Activated T-helper 17 cell treated with anti-CD3 and anti-CD28 coated beads, Interleukin-2, amount 50 U/mL, for 72 hours (primary cell): Measurements from ENCODE around the gene CNBP. TPM values are rescaled to one million over a fixed set of nuclear protein-coding genes. Genes with fewer than 3 reads are reported as not detected.

Source experiments
- total RNA-seq, 2 donors: library from RNA; stranded (reverse); gene quantifications; one replicate each; pipeline ENCODE4 v1.2.3, GENCODE V29; 2022

CNBP gene
- total RNA-seq, 2 donors from 2014 or later: 188 to 274 TPM

Other genes starting within 250 kb of the CNBP start
- gene CFAP92, start 189.8 kb downstream of the CNBP start, total RNA-seq: under 1 TPM in 1 of 2 donors, not detected in 1; 0.50 TPM
- gene EFCC1, start 182.6 kb downstream of the CNBP start, total RNA-seq: not detected
- not detected for gene GP9, start 123.1 kb downstream of the CNBP start, total RNA-seq
- 10 to 100 TPM; 26.1 to 49.7 TPM for gene RAB43, start 62.1 kb downstream of the CNBP start, total RNA-seq
- gene ISY1, start 22.8 kb downstream of the CNBP start, total RNA-seq: 10 to 100 TPM; 59.3 to 70.9 TPM
- 100 to 1,000 TPM; 150 to 157 TPM for gene COPG1, start 65.7 kb upstream of the CNBP start, total RNA-seq
- gene HMCES, start 95.0 kb upstream of the CNBP start, total RNA-seq: 10 to 100 TPM; 52.5 to 55.3 TPM
- 1 to 10 TPM in 1 of 2 donors, under 1 TPM in 1; 0.63 to 1.7 TPM for gene EFCAB12, start 244.7 kb upstream of the CNBP start, total RNA-seq